Testis (tissue), 2 donors: ENCODE measurements around the gene SNX32.

Source experiments
- CTCF ChIP-seq, 3 experiments: fragments of 450-650 bp in 2 of 3; fragments of 200-600 bp in 1 of 3; sonication (generic) in 1 of 3; IDR thresholded peaks; one replicate each; pipeline ENCODE4 v1.5.1; 2016 to 2019; ENCODE audit warnings: antibody characterized with exemption in 3 of 3, mild to moderate bottlenecking in 2 of 3, moderate library complexity in 1 of 3
- POLR2A ChIP-seq: fragments of 450-650 bp; IDR thresholded peaks from one replicate; pipeline ENCODE4 v1.6.1; 2017; ENCODE audit warnings: antibody characterized with exemption, mild to moderate bottlenecking, moderate library complexity

- TF ChIP-seq CTCF (IDR thresholded peaks at IDR 0.05) (no peak), POLR2A (no peak)
Measured at GRCh38 chr11:65817312-65817834, 16.4 kb upstream of the SNX32 start.
